ENCODE data around the gene LTB4R2.

Gene LTB4R2

DNA sequence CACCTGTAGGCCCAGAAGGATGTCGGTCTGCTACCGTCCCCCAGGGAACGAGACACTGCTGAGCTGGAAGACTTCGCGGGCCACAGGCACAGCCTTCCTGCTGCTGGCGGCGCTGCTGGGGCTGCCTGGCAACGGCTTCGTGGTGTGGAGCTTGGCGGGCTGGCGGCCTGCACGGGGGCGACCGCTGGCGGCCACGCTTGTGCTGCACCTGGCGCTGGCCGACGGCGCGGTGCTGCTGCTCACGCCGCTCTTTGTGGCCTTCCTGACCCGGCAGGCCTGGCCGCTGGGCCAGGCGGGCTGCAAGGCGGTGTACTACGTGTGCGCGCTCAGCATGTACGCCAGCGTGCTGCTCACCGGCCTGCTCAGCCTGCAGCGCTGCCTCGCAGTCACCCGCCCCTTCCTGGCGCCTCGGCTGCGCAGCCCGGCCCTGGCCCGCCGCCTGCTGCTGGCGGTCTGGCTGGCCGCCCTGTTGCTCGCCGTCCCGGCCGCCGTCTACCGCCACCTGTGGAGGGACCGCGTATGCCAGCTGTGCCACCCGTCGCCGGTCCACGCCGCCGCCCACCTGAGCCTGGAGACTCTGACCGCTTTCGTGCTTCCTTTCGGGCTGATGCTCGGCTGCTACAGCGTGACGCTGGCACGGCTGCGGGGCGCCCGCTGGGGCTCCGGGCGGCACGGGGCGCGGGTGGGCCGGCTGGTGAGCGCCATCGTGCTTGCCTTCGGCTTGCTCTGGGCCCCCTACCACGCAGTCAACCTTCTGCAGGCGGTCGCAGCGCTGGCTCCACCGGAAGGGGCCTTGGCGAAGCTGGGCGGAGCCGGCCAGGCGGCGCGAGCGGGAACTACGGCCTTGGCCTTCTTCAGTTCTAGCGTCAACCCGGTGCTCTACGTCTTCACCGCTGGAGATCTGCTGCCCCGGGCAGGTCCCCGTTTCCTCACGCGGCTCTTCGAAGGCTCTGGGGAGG lies 985 bp downstream of the LTB4R2 start, which contains the start of gene LTB4R:
LTB4R (plus strand) TSS at position 857 of the 959 bp plus-strand sequence. CDS start 4,150 bp downstream, outside the sequence.
- H3K27me3 ChIP-seq (ENCODE audit: control insufficient read depth in 1 of 2, insufficient read depth in 2 of 2, low read length in 2 of 2), result peaks cover 0 to 3% of the 10 kb centered on the region in 2 donors
- H3K4me3 ChIP-seq (ENCODE audit: low read depth in 1 of 2, low read length in 2 of 2), result peak within 1 kb of the TSS; percentile 59 to 69
- no peaks in the 10 kb centered on the region for H3K9me3 ChIP-seq (ENCODE audit: control insufficient read depth in 1 of 2, low read length in 2 of 2)
- H3K9ac ChIP-seq (ENCODE audit: low read depth in 1 of 2, low read length in 2 of 2), result peak within 1 kb of the TSS; percentile 55 to 61
- peaks cover 62 to 81% of the 10 kb centered on the region in 2 donors for H3K4me1 ChIP-seq (ENCODE audit: control insufficient read depth in 1 of 2, insufficient read depth in 2 of 2, low read length in 2 of 2)
- peak within 1 kb of the TSS; percentile 71 for H3K27ac ChIP-seq (ENCODE audit: low read depth, low read length)
- H3K36me3 ChIP-seq (ENCODE audit: control insufficient read depth in 1 of 2, insufficient read depth in 2 of 2, low read length in 2 of 2), result peaks cover 6 to 7% of the 10 kb centered on the region in 2 donors

DNA sequence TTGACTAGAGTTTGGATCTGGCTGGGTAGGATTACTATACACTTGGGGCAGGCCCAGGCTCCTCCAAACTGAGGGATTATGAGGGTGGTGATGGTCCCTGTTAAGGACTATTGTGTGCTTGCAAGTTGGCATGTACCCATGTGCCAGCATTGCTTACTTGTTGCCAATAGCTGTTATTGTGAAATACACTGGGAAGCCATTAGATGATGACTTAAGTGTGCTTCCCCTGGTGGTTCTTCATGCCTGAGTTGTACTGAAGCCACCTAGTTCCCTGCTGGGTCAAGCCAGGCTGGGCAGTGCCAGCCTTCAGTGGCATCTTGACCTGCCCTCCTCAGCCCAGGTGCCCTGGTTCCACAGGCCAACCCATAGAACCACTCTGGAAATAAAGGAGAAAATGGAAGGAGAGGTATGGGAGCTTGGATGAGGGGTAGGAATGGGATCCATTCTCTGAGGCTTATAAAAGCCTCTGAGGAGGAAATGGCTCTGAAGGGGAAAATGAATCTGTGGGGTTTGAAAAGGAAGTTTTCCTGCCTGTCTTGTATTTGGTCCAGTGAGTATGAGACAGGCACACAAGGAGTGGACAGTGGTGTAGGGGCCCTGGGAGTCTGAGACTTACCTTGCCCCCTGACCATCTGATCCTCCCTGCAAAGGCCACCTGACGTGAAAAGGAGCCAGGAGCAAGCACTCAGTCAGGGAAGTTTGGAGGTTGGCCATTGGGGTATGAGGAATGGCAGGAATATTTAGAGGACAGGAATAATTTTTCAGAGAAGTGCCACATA lies 2.1 kb downstream of the LTB4R2 start:
- Histone ChIP-seq H3K4me1 (ENCODE audit: control insufficient read depth in 1 of 2, insufficient read depth in 2 of 2, low read length in 2 of 2) (peaks cover 63 to 83% of the 10 kb centered on the region in 2 donors), H3K9ac (ENCODE audit: low read depth in 1 of 2, low read length in 2 of 2) (peak overlapping the region; percentile 55 to 61), H3K27me3 (ENCODE audit: control insufficient read depth in 1 of 2, insufficient read depth in 2 of 2, low read length in 2 of 2) (peaks cover 0 to 5% of the 10 kb centered on the region in 2 donors), H3K36me3 (ENCODE audit: control insufficient read depth in 1 of 2, insufficient read depth in 2 of 2, low read length in 2 of 2) (no peaks in the 10 kb centered on the region), H3K4me3 (ENCODE audit: low read depth in 1 of 2, low read length in 2 of 2) (peak overlapping the region; percentile 59 to 69), H3K9me3 (ENCODE audit: control insufficient read depth in 1 of 2, low read length in 2 of 2) (no peaks in the 10 kb centered on the region), H3K27ac (ENCODE audit: low read depth, low read length) (peak overlapping the region; percentile 71)

DNA sequence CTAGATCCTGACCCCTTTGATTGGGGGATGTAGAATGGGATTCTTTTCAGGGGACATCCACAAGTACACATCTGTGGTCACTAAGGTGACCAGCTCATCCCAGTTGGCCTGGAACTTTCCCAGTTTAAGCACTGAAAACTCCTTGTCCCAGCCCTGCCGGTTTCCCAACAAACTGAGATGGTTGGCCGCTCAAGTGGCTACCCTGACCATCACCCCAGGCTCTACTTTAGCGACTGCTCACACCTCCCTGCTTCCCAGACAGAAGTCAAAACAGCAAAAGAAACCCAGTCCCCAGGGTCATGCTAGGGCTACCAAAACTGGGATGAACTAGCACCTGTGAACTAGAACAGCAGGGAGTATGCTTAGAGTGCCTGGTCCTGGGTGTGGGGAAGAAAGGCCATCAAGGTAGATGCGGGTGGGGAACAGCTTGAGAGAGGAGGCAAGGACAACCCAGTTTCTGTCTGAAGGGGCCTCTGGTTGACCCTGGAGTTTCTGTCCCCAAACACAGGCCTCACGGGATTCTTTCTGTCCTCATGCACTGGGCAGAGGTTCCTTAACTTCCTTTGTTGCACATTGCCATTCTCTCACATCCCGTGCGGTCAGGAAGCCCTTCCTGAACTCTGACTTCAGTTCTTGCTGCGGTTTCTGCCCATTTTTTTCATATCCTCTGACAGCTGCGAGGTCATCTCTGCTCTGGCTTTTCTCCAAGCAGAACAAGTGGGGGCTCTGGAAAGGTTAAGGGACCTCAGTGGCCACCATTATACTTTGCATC lies 3.0 kb downstream of the LTB4R2 start:
- Histone ChIP-seq H3K9me3 (ENCODE audit: control insufficient read depth in 1 of 2, low read length in 2 of 2) (no peaks in the 10 kb centered on the region), H3K4me3 (ENCODE audit: low read depth in 1 of 2, low read length in 2 of 2) (peak overlapping the region in 1 of 2 donors; percentile 11), H3K36me3 (ENCODE audit: control insufficient read depth in 1 of 2, insufficient read depth in 2 of 2, low read length in 2 of 2) (no peaks in the 10 kb centered on the region), H3K9ac (ENCODE audit: low read depth in 1 of 2, low read length in 2 of 2) (no peak overlapping the region), H3K4me1 (ENCODE audit: control insufficient read depth in 1 of 2, insufficient read depth in 2 of 2, low read length in 2 of 2) (peaks cover 58 to 79% of the 10 kb centered on the region in 2 donors), H3K27me3 (ENCODE audit: control insufficient read depth in 1 of 2, insufficient read depth in 2 of 2, low read length in 2 of 2) (peaks cover 0 to 8% of the 10 kb centered on the region in 2 donors), H3K27ac (ENCODE audit: low read depth, low read length) (peak overlapping the region; percentile 2)

DNA sequence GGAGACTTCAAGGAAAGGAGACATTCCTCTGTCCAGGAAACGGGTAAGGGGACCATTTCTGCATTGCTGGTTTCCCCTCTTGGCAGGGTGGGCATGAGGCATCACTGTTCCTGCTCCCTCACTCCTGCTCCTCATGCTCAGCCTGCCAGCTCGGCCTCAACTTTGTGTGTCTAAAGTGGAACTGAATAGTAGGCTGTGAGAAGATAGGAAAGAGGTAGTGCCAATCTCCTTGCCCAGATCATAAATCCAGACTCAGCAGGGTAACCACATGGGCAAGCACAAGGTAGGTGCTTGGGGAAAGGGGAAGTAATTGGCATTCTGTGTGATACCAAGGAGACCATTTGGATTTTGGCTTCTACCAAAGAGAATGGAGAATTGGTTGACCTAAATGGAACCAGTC lies 4.0 kb downstream of the LTB4R2 start:
- H3K27ac ChIP-seq (ENCODE audit: low read depth, low read length), result no peak overlapping the region
- H3K9me3 ChIP-seq (ENCODE audit: control insufficient read depth in 1 of 2, low read length in 2 of 2), result no peaks in the 10 kb centered on the region
- no peak overlapping the region for H3K9ac ChIP-seq (ENCODE audit: low read depth in 1 of 2, low read length in 2 of 2)
- H3K4me1 ChIP-seq (ENCODE audit: control insufficient read depth in 1 of 2, insufficient read depth in 2 of 2, low read length in 2 of 2), result peaks cover 48 to 69% of the 10 kb centered on the region in 2 donors
- no peaks in the 10 kb centered on the region for H3K36me3 ChIP-seq (ENCODE audit: control insufficient read depth in 1 of 2, insufficient read depth in 2 of 2, low read length in 2 of 2)
- peak overlapping the region in 1 of 2 donors; percentile 4 for H3K4me3 ChIP-seq (ENCODE audit: low read depth in 1 of 2, low read length in 2 of 2)
- peaks cover 6 to 11% of the 10 kb centered on the region in 2 donors for H3K27me3 ChIP-seq (ENCODE audit: control insufficient read depth in 1 of 2, insufficient read depth in 2 of 2, low read length in 2 of 2)

DNA sequence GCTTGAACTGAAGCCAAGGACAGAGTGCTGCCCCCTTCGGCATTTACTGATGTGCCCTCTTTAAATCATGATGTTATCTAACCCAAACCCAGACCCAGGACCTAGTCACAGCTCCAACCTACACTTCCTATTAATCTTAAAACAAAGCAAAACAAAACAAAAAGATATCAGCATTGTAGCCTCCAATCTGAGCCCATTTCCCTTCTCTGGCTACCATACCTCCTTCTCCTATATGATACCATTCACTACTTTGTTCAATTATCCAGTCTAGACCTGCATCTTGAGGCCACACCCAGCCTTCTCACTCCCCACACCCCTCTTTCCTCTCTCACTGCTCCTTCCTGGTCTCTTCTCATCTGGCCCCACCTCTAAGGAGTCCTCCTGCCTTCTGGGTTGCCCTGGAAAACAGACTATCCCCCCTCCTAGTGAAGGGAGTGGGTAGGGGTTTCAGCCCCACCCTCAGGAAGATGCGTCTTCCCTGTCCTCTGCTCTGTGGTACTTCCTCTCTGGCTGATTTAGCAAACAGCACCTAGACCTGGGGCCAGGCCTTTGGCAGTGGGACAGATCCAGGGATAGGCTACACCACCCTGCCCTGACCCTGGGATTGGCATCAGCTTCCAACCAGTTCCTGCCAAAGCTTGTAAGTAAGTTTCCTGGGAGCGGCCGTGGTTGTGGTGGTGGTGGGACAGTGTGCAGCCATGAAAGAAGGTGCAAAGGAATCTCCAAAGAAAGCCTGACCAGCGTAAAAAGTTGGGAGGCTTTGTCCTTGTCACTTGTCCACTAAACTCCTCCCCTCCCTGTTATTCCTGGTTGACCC lies 4.6 kb downstream of the LTB4R2 start:
- H3K27me3 ChIP-seq (ENCODE audit: control insufficient read depth in 1 of 2, insufficient read depth in 2 of 2, low read length in 2 of 2), result peaks cover 9 to 17% of the 10 kb centered on the region in 2 donors
- peak overlapping the region in 1 of 2 donors; percentile 40 for H3K9ac ChIP-seq (ENCODE audit: low read depth in 1 of 2, low read length in 2 of 2)
- H3K36me3 ChIP-seq (ENCODE audit: control insufficient read depth in 1 of 2, insufficient read depth in 2 of 2, low read length in 2 of 2), result no peaks in the 10 kb centered on the region
- no peak overlapping the region for H3K27ac ChIP-seq (ENCODE audit: low read depth, low read length)
- H3K9me3 ChIP-seq (ENCODE audit: control insufficient read depth in 1 of 2, low read length in 2 of 2), result no peaks in the 10 kb centered on the region
- H3K4me3 ChIP-seq (ENCODE audit: low read depth in 1 of 2, low read length in 2 of 2), result peak overlapping the region in 1 of 2 donors; percentile 4
- peaks cover 41 to 62% of the 10 kb centered on the region in 2 donors for H3K4me1 ChIP-seq (ENCODE audit: control insufficient read depth in 1 of 2, insufficient read depth in 2 of 2, low read length in 2 of 2)

DNA sequence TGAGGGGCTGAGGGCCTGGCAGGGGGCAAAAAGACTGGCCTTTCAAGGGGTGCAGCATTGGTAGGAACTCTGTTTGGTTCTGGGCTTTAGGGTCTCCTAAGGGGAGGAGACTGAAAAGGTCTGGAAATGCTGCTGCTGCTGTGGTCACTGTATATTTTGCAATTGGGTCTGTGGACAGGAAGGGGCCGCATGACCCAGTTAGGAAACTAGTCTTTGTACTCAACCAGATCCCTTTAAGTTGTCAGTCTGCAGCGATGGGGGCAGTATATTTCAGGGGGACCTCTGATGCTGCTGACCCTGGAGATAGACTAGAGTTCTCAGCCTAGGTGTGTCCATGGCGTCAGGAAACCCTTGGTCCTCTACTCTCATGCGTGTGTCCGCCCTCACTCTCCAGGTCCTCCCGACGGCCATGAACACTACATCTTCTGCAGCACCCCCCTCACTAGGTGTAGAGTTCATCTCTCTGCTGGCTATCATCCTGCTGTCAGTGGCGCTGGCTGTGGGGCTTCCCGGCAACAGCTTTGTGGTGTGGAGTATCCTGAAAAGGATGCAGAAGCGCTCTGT lies 5.4 kb downstream of the LTB4R2 start:
- peak overlapping the region in 1 of 2 donors; percentile 43 for H3K4me3 ChIP-seq (ENCODE audit: low read depth in 1 of 2, low read length in 2 of 2)
- no peaks in the 10 kb centered on the region for H3K9me3 ChIP-seq (ENCODE audit: control insufficient read depth in 1 of 2, low read length in 2 of 2)
- peaks cover 15 to 22% of the 10 kb centered on the region in 2 donors for H3K27me3 ChIP-seq (ENCODE audit: control insufficient read depth in 1 of 2, insufficient read depth in 2 of 2, low read length in 2 of 2)
- H3K9ac ChIP-seq (ENCODE audit: low read depth in 1 of 2, low read length in 2 of 2), result peak overlapping the region; percentile 33 to 40
- H3K4me1 ChIP-seq (ENCODE audit: control insufficient read depth in 1 of 2, insufficient read depth in 2 of 2, low read length in 2 of 2), result peaks cover 34 to 54% of the 10 kb centered on the region in 2 donors
- H3K36me3 ChIP-seq (ENCODE audit: control insufficient read depth in 1 of 2, insufficient read depth in 2 of 2, low read length in 2 of 2), result no peaks in the 10 kb centered on the region
- peak overlapping the region; percentile 64 for H3K27ac ChIP-seq (ENCODE audit: low read depth, low read length)

DNA sequence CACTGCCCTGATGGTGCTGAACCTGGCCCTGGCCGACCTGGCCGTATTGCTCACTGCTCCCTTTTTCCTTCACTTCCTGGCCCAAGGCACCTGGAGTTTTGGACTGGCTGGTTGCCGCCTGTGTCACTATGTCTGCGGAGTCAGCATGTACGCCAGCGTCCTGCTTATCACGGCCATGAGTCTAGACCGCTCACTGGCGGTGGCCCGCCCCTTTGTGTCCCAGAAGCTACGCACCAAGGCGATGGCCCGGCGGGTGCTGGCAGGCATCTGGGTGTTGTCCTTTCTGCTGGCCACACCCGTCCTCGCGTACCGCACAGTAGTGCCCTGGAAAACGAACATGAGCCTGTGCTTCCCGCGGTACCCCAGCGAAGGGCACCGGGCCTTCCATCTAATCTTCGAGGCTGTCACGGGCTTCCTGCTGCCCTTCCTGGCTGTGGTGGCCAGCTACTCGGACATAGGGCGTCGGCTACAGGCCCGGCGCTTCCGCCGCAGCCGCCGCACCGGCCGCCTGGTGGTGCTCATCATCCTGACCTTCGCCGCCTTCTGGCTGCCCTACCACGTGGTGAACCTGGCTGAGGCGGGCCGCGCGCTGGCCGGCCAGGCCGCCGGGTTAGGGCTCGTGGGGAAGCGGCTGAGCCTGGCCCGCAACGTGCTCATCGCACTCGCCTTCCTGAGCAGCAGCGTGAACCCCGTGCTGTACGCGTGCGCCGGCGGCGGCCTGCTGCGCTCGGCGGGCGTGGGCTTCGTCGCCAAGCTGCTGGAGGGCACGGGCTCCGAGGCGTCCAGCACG lies 6.1 kb downstream of the LTB4R2 start:
- Histone ChIP-seq H3K27ac (ENCODE audit: low read depth, low read length) (peak overlapping the region; percentile 64), H3K4me1 (ENCODE audit: control insufficient read depth in 1 of 2, insufficient read depth in 2 of 2, low read length in 2 of 2) (peaks cover 30 to 50% of the 10 kb centered on the region in 2 donors), H3K4me3 (ENCODE audit: low read depth in 1 of 2, low read length in 2 of 2) (peak overlapping the region in 1 of 2 donors; percentile 43)

DNA sequence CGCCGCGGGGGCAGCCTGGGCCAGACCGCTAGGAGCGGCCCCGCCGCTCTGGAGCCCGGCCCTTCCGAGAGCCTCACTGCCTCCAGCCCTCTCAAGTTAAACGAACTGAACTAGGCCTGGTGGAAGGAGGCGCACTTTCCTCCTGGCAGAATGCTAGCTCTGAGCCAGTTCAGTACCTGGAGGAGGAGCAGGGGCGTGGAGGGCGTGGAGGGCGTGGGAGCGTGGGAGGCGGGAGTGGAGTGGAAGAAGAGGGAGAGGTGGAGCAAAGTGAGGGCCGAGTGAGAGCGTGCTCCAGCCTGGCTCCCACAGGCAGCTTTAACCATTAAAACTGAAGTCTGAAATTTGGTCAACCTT lies 6.6 kb downstream of the LTB4R2 start:
- H3K9ac ChIP-seq (ENCODE audit: low read depth in 1 of 2, low read length in 2 of 2), result no peak overlapping the region
- H3K9me3 ChIP-seq (ENCODE audit: control insufficient read depth in 1 of 2, low read length in 2 of 2), result no peaks in the 10 kb centered on the region
- no peaks in the 10 kb centered on the region for H3K36me3 ChIP-seq (ENCODE audit: control insufficient read depth in 1 of 2, insufficient read depth in 2 of 2, low read length in 2 of 2)
- H3K27me3 ChIP-seq (ENCODE audit: control insufficient read depth in 1 of 2, insufficient read depth in 2 of 2, low read length in 2 of 2), result peaks cover 15 to 24% of the 10 kb centered on the region in 2 donors
- H3K4me3 ChIP-seq (ENCODE audit: low read depth in 1 of 2, low read length in 2 of 2), result no peak overlapping the region
- H3K4me1 ChIP-seq (ENCODE audit: control insufficient read depth in 1 of 2, insufficient read depth in 2 of 2, low read length in 2 of 2), result peaks cover 28 to 45% of the 10 kb centered on the region in 2 donors
- no peak overlapping the region for H3K27ac ChIP-seq (ENCODE audit: low read depth, low read length)

More for the DNA sequence above, 6.1 kb downstream of the LTB4R2 start:
- Histone ChIP-seq H3K27me3 (ENCODE audit: control insufficient read depth in 1 of 2, insufficient read depth in 2 of 2, low read length in 2 of 2) (peaks cover 15 to 24% of the 10 kb centered on the region in 2 donors), H3K36me3 (ENCODE audit: control insufficient read depth in 1 of 2, insufficient read depth in 2 of 2, low read length in 2 of 2) (no peaks in the 10 kb centered on the region), H3K9ac (ENCODE audit: low read depth in 1 of 2, low read length in 2 of 2) (peak overlapping the region; percentile 33 to 40), H3K9me3 (ENCODE audit: control insufficient read depth in 1 of 2, low read length in 2 of 2) (no peaks in the 10 kb centered on the region)

Data from duodenal mucosa (tissue), 2 donors.